GM19395 (cell line): Measurements from ENCODE around the gene MFF.

ENCODE experiments used
- ATAC-seq: cut with Tn5 transposase; IDR thresholded peaks from one replicate; pipeline ENCODE4 v1.9.1; 2021; ENCODE audit warnings: mild to moderate bottlenecking, moderate library complexity; ENCODE audit not compliant: unreplicated experiment

Gene MFF

GRCh38 chr2:227404585-227405271 is 79.7 kb downstream of the MFF start:
- ATAC-seq, result no peak

GRCh38 chr2:227406177-227407031 is 81.4 kb downstream of the MFF start:
- ATAC-seq, result peak; percentile 56
